Stimulated activated CD8-positive, alpha-beta memory T cell treated with anti-CD3 and anti-CD28 coated beads, Interleukin-2, amount 100 ng/mL, for 1 hour (primary cell): ENCODE results near the gene ITGA4.
A peak's percentile ranks its signal among the peaks of the same experiment; 100 is the strongest.
"Not testable (repeated sequence)": the region's sequence is repeated elsewhere in the genome, so short reads cannot be mapped to it uniquely, and the experiment has no call there.

Source experiments
- DNase-seq, 2 donors: peaks; one replicate each; pipeline ENCODE4 v3.0.0-alpha.2; 2020; ENCODE audit warnings: low read depth in 2 of 2

The ITGA4 gene

GRCh38 chr2:181457121-181457740 lies at the start of gene ITGA4:
Gene ITGA4, plus strand, starts transcription at chr2:181457386. Its CDS starts 269 bp downstream, at chr2:181457655.
- peak; percentile 71 to 73 for DNase-seq

DNA sequence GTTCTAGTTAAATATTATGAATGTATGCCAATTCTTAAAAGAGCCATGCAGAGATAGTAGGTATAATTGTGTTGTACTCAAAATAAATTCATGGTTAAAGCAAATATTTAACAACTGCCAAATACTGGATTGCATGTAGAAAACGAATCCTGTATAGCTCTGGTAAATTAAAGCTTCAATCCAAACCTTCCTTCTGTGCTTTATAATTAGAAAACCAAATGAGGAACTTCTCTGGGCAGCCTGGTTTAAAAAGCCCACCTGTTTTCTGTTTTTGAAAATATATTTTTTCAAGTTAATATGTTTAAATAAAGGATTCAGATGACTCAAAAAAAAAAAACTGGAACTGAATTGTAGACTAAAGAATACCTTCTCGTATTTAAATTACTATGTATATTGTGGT lies 48.3 kb upstream of the ITGA4 start:
- no peak for DNase-seq

DNA sequence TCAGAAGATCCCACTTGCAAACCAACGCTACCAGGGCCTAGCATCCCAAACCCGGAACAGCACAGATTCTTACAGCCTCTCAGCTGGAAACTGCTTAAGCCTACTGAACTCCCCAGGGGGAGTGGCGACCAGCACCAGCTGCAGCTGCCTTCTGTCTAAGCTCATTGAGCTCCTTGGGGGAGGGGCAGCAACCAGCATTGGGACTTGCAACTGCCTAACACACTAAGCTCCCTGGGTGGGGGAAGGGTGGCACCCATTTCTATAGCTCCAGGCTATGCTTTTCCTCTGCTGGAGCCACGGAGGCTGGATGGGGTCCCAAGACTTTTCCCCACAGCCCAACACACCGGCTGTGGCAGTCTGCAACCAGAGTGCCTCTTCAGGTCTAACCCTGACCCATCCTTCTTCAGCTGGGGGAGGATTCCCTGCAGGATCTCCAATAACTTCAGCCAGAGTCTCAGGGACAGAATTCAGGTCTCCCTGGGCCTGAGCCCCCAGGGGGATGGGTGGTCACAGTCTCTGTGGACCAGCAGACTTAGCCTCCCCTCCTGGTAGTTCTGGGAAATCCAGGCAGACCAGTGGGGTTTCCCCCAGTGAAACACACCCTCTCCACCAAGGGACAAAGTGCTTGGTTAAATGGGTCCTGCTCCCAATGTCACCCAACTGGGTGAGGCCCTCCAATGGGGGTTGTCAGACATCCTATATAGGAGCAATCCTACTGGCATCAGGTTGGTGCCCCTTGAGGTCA lies 45.9 kb upstream of the ITGA4 start:
- DNase-seq = no peak

DNA sequence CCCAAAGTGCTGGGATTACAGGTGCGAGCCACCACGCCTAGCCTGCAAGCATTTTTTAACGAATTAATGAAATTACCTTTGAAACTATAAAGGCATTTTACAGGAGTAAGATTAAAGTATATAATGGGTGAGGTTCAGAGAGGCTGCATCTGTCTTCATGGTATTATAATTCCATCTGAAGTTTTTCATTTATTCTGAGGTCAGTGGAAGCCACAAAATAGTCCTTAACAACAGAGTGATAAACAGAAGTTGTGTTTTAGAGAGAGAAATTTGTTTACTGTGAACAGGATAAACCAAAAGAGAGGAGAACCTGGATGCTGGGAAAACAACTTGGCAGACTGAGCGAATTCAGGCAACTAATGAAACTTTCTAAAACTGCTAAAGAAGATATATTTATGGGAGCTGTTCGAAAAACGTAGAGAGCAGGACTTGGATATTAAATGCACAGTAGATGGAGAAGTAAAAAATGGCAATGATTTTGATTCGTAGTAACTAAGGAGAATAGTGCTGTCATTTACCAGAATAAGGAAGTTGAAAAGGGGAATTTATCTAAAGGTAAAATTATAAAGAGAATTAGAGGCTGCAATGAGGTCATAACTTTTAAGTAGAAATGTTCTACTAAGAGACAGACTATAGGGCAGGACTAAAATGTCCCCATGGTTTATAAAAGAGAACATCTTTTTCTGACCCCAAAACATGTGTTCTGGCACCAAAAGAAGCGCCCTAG lies 37.9 kb upstream of the ITGA4 start:
- no peak for DNase-seq

GRCh38 chr2:181420259-181421130 lies 36.7 kb upstream of the ITGA4 start:
- no peak for DNase-seq

DNA sequence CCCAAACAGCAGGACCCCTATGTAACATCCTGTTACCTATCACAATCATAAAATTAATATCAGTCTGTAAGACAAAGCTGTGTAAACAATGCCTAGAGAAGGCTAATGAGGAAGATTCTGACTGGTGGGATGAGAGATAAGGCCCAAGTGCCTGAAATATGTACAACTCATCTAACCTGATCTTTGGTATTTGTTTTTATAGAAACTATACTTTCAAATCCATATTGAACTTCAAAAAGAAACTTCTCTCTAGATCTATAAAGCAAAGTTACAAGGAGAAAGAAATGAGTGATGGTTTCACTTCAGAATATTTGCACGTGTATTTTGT lies 36.1 kb upstream of the ITGA4 start:
- DNase-seq = no peak

DNA sequence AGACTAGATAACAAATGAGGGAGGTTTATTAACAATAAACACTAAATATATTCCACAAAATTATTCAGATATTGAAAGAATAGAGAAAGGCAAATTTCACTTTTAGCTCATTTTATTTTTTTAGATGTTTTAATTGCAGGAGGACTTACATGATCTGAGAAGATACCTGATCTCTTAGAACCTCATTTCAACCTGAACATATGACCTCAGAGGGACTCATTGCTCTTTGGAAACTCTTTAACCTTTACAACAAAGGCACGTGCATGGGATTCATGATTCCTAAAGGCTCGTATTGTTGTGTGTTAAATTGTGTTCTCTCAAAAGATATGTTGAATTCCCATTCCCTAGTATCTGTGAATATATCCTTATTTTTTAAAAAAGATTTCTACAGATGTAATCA lies 35.7 kb upstream of the ITGA4 start:
- DNase-seq = no peak

DNA sequence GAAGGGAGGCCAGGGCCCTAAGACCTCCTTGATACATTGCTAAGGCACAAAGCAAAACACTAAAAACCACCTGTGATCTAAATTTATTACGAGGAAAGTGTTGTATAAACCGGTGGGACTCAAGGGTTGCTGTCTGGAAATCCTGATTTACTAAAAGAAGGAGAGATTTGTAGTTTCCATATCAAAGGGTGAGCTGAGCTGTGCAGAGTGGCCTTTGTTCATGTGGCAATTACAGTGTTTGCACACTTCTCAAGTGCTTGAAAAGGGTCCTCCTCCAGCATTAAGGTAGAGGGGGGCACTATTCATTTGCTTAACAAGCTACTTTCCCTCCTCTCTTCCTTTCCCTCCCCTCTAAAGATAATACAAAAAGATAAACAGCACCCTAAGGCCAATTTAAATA lies 30.5 kb upstream of the ITGA4 start:
- no peak for DNase-seq

GRCh38 chr2:181430406-181431118 lies 26.6 kb upstream of the ITGA4 start:
- no peak for DNase-seq

DNA sequence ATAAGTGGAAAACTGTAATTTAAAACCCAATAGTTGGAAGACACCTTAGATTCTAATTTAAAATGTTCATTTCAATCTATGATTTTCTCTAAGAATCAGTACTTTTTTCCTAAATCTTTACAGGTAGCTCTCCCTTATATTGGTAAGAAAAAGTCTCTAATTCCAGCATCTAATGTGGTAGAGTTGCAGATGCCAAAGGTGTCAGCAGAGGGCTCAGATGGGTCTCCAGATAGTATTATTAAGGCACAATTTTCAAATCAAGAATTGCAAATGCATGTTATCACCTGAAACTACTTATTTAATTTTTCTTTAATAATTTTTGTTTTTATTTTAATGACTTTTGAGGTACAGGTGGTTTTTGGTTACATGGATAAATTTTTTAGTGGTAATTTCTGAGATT lies 25.5 kb upstream of the ITGA4 start:
- DNase-seq = no peak

DNA sequence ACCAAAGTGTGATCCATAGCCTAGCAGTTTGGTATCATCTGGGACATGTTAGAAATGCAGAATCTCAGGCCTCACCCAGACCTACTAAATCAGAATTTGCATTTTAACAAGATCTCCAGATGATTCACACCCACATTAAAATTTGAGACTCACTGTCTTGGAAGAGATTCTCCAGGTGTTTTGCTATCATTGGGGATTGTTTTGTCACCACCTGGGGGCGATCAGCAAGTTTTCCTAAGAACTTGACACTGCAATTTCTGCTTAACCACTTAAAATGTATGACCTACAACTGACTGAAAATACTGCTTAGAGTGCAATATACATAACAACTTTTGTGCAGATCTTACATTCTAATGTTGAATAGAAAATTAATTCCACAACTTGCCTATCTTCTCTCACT lies 18.9 kb upstream of the ITGA4 start:
- DNase-seq = no peak

DNA sequence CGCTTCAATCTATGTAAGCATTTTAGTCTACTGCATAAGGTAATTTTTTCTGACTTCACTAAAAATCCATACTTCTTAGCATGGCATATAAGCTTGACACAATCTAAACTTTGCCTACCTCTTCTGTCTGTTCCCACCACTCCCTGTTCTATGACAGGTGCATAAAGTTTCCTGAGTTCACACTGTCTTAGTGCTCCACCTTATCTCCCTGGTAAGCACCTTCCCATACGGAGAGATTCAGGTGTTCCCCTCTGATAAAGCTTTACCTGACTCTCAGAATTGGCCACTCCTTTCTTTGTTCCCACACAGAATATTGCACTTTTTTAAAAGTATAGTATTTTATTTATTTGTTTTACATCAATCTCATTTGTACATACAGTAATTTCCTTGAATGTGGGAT lies 16.8 kb upstream of the ITGA4 start:
- DNase-seq = no peak

- DNase-seq = no peak
These were observed 16.3 kb upstream of the ITGA4 start for GRCh38 chr2:181440919-181441318.

DNA sequence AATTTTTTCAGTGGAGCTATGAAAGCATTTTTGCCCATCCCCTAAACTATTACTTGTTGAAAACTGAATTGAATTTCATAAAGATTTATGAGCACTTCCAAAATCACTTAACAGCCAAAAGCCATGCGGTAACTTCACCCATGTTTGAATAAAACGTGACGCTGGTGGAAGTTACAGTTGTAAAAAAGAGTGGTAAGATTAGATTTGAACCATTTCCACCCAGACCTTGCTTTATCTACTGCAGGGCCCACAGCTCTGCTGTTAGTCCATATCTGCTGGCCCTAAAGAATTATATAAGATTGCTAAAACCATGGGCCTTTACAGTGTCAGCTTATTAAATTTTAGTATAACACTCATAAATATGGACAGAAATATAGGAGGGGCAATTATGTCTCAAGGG lies 15.5 kb upstream of the ITGA4 start:
- DNase-seq = no peak

DNA sequence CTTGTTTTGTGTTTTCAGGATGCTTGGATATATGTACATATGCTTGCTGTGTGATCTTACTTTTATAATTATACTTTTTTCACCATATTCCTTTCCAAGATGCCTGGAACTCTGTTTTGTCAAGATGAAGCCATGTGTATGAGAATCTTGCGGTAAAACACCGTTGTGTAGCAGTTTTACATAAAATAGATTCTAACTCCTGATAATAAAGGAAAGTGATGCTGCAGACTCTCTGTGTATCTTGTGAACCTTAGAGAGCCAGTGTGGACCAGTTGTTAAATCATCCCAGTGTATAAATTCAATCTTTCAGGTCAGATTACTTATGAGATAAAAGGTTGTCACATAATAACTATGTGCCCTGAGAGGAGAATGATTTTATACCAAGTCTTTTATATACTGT lies 12.5 kb upstream of the ITGA4 start:
- no peak for DNase-seq

GRCh38 chr2:181446985-181447384 lies 10.2 kb upstream of the ITGA4 start:
- no peak for DNase-seq

DNA sequence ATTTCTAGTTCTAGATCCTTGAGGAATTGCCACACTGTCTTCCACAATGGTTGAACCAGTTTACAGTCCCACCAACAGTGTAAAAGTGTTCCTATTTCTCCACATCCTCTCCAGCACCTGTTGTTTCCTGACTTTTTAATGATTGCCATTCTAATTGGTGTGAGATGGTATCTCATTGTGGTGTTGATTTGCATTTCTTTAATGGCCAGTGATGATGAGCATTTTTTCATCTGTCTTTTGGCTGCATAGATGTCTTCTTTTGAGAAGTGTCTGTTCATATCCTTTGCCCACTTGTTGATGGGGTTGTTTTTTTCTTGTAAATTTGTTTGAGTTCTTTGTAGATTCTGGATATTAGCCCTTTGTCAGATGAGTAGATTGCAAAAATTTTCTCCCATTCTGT lies 7.9 kb upstream of the ITGA4 start:
- not testable (repeated sequence) for DNase-seq

GRCh38 chr2:181454686-181455450 lies 2.3 kb upstream of the ITGA4 start:
- DNase-seq = no peak

DNA sequence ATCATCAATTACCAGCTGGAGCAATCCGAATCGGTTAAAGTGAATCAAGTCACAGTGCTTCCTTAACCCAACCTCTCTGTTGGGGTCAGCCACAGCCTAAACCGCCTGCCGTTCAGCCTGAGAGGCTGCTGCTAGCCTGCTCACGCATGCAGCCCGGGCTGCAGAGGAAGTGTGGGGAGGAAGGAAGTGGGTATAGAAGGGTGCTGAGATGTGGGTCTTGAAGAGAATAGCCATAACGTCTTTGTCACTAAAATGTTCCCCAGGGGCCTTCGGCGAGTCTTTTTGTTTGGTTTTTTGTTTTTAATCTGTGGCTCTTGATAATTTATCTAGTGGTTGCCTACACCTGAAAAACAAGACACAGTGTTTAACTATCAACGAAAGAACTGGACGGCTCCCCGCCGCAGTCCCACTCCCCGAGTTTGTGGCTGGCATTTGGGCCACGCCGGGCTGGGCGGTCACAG lies 496 bp upstream of the ITGA4 start:
- DNase-seq = peak in 1 of 2 donors; percentile 57

- peak in 1 of 2 donors; percentile 17 for DNase-seq
These were observed 697 bp downstream of the ITGA4 start for GRCh38 chr2:181457741-181458425.
